IMR-90 (cell line): Measurements from ENCODE around the gene LBHD2.

Experiments used
- MAFK ChIP-seq: IDR thresholded peaks from 2 replicates; pipeline ENCODE4 v1.6.1; 2012; ENCODE audit warnings: low read depth, low read length, improper control_type of control experiment
- POLR2A ChIP-seq: IDR thresholded peaks from 2 replicates; pipeline ENCODE4 v1.6.1; 2012; ENCODE audit warnings: mild to moderate bottlenecking, low read depth, low read length
- RAD21 ChIP-seq: IDR thresholded peaks from 2 replicates; pipeline ENCODE4 v1.6.1; 2012; ENCODE audit warnings: low read length, improper control_type of control experiment
- RCOR1 ChIP-seq: IDR thresholded peaks from 2 replicates; pipeline ENCODE4 v1.6.1; 2012; ENCODE audit warnings: mild to moderate bottlenecking, low read length, improper control_type of control experiment; ENCODE audit not compliant: insufficient replicate concordance
- SMC3 ChIP-seq: fragments of 150-350 bp; IDR thresholded peaks from 2 replicates; pipeline ENCODE4 v1.6.1; 2016; ENCODE audit warnings: low read depth, mild to moderate bottlenecking, antibody characterized with exemption, low read length, moderate library complexity
- TF ChIP-seq, protein P1 (sequence below): conservative IDR thresholded peaks from 2 replicates; pipeline ENCODE4 v1.5.1; 2012; ENCODE audit warnings: mild to moderate bottlenecking, low read depth, low read length, improper control_type of control experiment
- TF ChIP-seq, protein P2 (sequence below): fragments of 150-350 bp; IDR thresholded peaks from 2 replicates; pipeline ENCODE4 v1.6.1; 2016; ENCODE audit warnings: low read depth, mild to moderate bottlenecking, low read length, moderate library complexity, borderline replicate concordance

- TF ChIP-seq, protein P1, sequence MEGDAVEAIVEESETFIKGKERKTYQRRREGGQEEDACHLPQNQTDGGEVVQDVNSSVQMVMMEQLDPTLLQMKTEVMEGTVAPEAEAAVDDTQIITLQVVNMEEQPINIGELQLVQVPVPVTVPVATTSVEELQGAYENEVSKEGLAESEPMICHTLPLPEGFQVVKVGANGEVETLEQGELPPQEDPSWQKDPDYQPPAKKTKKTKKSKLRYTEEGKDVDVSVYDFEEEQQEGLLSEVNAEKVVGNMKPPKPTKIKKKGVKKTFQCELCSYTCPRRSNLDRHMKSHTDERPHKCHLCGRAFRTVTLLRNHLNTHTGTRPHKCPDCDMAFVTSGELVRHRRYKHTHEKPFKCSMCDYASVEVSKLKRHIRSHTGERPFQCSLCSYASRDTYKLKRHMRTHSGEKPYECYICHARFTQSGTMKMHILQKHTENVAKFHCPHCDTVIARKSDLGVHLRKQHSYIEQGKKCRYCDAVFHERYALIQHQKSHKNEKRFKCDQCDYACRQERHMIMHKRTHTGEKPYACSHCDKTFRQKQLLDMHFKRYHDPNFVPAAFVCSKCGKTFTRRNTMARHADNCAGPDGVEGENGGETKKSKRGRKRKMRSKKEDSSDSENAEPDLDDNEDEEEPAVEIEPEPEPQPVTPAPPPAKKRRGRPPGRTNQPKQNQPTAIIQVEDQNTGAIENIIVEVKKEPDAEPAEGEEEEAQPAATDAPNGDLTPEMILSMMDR: no peak
- no peak for TF ChIP-seq POLR2A
- TF ChIP-seq RAD21: no peak
- no peak for TF ChIP-seq MAFK
- TF ChIP-seq, protein P2, sequence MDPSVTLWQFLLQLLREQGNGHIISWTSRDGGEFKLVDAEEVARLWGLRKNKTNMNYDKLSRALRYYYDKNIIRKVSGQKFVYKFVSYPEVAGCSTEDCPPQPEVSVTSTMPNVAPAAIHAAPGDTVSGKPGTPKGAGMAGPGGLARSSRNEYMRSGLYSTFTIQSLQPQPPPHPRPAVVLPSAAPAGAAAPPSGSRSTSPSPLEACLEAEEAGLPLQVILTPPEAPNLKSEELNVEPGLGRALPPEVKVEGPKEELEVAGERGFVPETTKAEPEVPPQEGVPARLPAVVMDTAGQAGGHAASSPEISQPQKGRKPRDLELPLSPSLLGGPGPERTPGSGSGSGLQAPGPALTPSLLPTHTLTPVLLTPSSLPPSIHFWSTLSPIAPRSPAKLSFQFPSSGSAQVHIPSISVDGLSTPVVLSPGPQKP: no peak
- no peak for TF ChIP-seq SMC3
- no peak for TF ChIP-seq RCOR1
Measured at GRCh38 chr14:103101257-103101962, 17.4 kb downstream of the LBHD2 start.
